Measurements from ENCODE around the gene APOL1. TPM values are rescaled to one million over a fixed set of nuclear protein-coding genes. Genes with fewer than 3 reads are reported as not detected.

The APOL1 gene
- total and polyA plus RNA-seq, 2 of the 4 experiments (the other 2 are of a cell fraction), result 0.36 to 0.77 TPM

DNA sequence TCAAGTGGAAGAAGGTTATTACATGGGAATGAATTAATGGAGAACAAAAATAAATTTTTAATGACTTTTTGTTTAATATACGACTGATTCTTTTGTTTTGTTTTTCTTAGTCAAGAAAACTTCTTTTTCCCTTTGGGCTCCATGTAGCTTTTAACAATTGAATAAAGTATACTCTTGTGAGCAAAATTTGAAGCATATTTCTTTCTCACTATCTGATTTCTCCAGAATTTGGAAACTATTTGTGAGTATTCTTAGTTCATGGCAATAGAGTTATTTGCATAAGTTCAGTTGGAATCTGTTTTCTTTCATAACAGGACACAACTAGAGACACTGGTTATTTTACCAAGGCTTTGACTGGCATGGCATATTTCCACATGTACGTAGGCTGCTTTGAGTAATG, 3.8 kb upstream of the APOL1 start:
- Histone ChIP-seq H4K20me1 (ENCODE audit: insufficient read depth, low read length) (no peaks in the 10 kb centered on the region), H3K4me3 (ENCODE audit: insufficient read depth, low read depth, low read length) (no peak overlapping the region), H3K36me3 (ENCODE audit: control insufficient read depth, insufficient read depth, low read length) (no peaks in the 10 kb centered on the region), H3K4me1 (ENCODE audit: control insufficient read depth, insufficient read depth, low read length) (peaks cover 2% of the 10 kb centered on the region; the same call in 1 of the 2 replicates), H2BK120ac (ENCODE audit: low read depth, low read length) (no peak overlapping the region), H2AK9ac (replicated peaks; ENCODE audit: low read depth, low read length, poor library complexity) (no peak overlapping the region), H2BK20ac (ENCODE audit: low read depth, low read length) (no peak overlapping the region), H3K23ac (ENCODE audit: low read depth, low read length) (no peak overlapping the region), H2BK15ac (ENCODE audit: low read depth, low read length) (no peak overlapping the region), H3K4ac (ENCODE audit: low read depth, low read length) (no peak overlapping the region), H3K27ac (ENCODE audit: insufficient read depth, low read length) (no peak overlapping the region), H3K9me1 (ENCODE audit: insufficient read depth, low read length) (no peaks in the 10 kb centered on the region; the same call in 1 of the 2 replicates), H2AFZ (replicated peaks; ENCODE audit: low read length, poor library complexity) (no peak overlapping the region), H3K9me3 (ENCODE audit: control insufficient read depth, insufficient read depth, low read length) (no peaks in the 10 kb centered on the region), H3K4me2 (ENCODE audit: low read depth, low read length) (no peak overlapping the region), H3K56ac (ENCODE audit: extremely low read depth, insufficient read depth, low read length) (no peak overlapping the region), H3K27me3 (ENCODE audit: control insufficient read depth, insufficient read depth, low read length) (no peaks in the 10 kb centered on the region), H2BK5ac (ENCODE audit: low read depth, low read length, poor library complexity, severe bottlenecking) (no peak overlapping the region), H2AK5ac (ENCODE audit: low read depth, low read length) (no peak overlapping the region), H3K18ac (ENCODE audit: low read depth, low read length) (no peak overlapping the region), H4K91ac (ENCODE audit: insufficient read depth, low read depth, low read length) (no peak overlapping the region), H3K9ac (ENCODE audit: low read depth, low read length) (no peak overlapping the region), H3K79me1 (ENCODE audit: low read depth in 1 of 2, low read length in 2 of 2) (no peaks in the 10 kb centered on the region), H4K8ac (ENCODE audit: low read depth in 2 of 2, low read length in 2 of 2) (no peak overlapping the region), H3K14ac (replicated peaks; ENCODE audit: low read depth, low read length) (no peak overlapping the region), H4K5ac (ENCODE audit: low read depth, low read length) (no peak overlapping the region)
- dilution Hi-C loops (cut with HindIII; ENCODE audit: low sequenced_read_pairs, unreplicated experiment) (no loop called here), in situ Hi-C loops (cut with MboI; ENCODE audit: low sequenced_read_pairs) (no loop called here), intact Hi-C loops (cut with micrococcal nuclease) (no loop called here)
- TF ChIP-seq SMC3 (IDR thresholded peaks at IDR 0.05; ENCODE audit: low read depth, low read length), result no peak
- no peak for TF ChIP-seq BHLHE40 (IDR thresholded peaks at IDR 0.05; ENCODE audit: low read depth, low read length)
- no peak for TF ChIP-seq CHD1 (IDR thresholded peaks at IDR 0.05; ENCODE audit: low read depth, low read length)
- TF ChIP-seq MAZ (IDR thresholded peaks at IDR 0.05; ENCODE audit: borderline replicate concordance, low read depth, low read length), result no peak
- TF ChIP-seq FOS (IDR thresholded peaks at IDR 0.05; ENCODE audit: low read depth, low read length), result no peak
- TF ChIP-seq USF2 (IDR thresholded peaks at IDR 0.05; ENCODE audit: low read depth, low read length), result no peak
- TF ChIP-seq RFX5 (IDR thresholded peaks at IDR 0.05; ENCODE audit: low read depth, low read length), result no peak
- no peak for TF ChIP-seq CEBPB (IDR thresholded peaks at IDR 0.05; ENCODE audit: low read depth, low read length)
- TF ChIP-seq CTCF (conservative IDR thresholded peaks at IDR 0.05; ENCODE audit: low read depth, low read length), result no peak
- TF ChIP-seq RAD21 (IDR thresholded peaks at IDR 0.05; ENCODE audit: low read length), result no peak
- TF ChIP-seq POLR2A (IDR thresholded peaks at IDR 0.05; ENCODE audit: low read depth, low read length), result no peak
- no peak for TF ChIP-seq NFE2L2 (IDR thresholded peaks at IDR 0.05; ENCODE audit: low read depth, low read length)
- no peak for TF ChIP-seq MAFK (IDR thresholded peaks at IDR 0.05; ENCODE audit: low read depth, low read length)
- DNase-seq (no peak), ATAC-seq (ENCODE audit: low read depth) (no peak)
- POLR2A ChIA-PET (ENCODE audit: unreplicated experiment), result no interaction called here
- no CpG with 5 or more reads among the region's 2 CpGs for WGBS, 2 experiments (ENCODE audit: extremely low coverage in 2 of 2, insufficient read length in 1 of 2)
- CTCF ChIA-PET, result no interaction called here
- BruUV-seq (replicated peaks), result no TSS peak

All from IMR-90 (cell line).